NCI-H748 (cell line): ENCODE results near the gene SCFD1.

ENCODE experiments used
- DNase-seq: peaks from one replicate; lab custom pipeline; 2025; ENCODE audit not compliant: unreplicated experiment; lab: John Stamatoyannopoulos, UW

Gene SCFD1

DNA sequence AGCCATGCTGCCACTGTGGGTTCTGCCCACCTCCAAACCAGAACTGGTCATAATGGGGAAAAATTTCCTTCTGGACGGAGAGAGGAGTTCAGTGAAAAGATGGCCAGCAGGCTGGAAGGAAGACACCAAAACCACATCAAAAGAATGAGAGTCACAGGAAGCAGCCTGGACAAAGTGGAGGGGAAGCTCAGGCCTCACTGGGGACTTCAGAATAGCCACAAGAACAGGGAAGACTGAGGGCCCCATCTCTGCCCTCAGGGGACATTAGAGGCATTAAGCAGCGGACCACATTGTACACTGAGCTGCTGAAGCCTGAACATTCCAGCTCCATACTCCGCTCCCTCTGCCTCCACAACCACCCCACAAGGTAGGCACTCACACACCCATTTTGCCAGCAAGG lies 132.7 kb downstream of the SCFD1 start:
- DNase-seq, result no peak

DNA sequence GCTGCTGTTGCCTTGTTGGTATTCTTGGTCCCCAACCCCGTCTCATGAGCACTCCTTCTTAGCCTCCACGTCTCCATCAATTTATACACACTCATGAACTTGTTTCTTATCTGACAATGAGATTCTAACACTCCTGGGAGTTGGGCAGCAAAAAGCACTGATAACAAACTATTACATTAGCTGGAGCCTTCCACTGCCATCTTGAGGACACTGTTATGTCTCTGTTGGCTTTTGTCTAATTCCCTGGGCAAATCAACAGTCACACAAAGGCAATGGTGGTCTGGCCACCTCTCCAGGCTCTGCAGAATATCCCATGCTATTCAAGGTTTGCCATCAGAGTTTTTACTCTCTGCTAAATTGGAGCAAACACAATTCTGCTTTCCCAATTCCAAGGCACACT lies 134.5 kb downstream of the SCFD1 start:
- no peak for DNase-seq

DNA sequence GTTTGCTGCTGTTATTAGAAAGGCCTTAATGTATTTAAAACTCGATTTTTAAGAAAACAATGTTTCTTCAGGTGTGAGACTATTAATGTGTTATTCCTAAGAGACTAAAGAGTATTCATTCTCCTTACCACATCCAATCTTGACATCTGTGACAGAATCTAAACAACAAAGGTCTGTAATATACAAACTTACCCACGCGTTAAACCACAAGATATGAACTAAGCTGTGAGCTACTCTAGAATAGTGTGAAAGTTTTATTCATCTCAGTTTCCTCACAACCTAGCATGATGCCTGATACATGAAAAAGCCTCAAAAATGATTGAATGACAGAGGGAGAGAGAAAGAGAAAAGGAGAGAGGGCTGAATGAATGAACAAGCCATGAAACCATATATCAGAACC lies 135.0 kb downstream of the SCFD1 start:
- DNase-seq, result no peak

DNA sequence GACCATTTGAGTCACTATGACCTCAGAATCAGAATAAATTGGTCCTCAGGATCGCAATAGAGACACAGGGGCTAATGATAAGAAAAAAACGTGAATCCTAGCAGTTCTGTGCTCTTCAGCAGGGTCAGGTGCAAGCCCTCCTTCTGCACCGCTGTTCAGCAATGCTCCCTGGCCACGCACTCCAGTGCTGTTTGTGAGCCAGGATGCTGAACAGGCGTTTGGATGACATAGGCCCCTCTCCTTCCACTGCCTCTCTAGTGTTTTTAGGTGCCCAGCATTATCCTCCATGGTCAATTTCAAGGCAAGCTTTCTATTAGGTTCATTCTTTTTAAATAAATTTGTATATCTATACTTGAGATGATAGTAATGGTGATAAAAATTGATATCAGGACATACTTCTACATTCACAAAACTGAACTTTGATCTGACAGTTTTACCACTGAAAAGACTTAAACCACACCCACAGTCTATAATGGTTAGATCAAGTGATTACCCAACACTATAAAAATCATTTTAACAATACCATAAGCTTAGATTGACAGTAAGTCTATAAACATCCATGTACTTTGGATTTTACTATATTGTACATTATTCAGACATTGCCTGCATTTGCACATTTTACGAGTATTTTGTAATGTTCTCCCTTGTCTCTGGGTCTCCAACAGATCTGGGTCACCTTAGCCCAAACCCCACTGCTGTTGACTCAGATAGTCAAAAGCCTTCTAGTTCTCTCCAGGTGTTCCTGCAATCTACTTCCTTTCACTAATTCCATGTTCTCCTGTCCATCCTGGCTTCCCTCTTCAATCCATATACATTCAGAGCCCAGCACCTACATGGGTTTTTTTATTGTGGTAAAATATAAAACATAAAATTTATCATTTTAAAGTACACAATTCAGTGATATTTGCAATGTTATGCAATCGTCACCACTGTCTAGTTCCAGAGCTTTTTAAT lies 137.3 kb downstream of the SCFD1 start:
- DNase-seq, result no peak

DNA sequence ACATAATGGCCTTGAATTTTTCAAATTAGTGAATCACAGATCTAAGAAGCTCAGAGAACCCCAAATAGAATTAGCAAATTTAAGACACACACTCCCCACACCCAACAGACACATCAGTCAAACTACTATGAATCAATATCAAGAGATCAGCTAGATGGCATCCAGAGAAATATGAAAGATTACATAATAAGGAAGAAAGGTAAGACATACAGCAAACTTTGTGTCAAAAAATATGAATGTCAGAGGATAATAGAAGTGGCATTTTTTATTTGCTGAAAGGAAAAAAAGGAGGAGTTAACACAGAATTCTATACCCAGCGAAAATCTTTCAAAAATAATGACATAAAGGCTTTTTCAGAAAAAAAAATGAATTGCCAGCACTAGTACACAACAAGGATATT lies 141.8 kb downstream of the SCFD1 start:
- DNase-seq, result no peak

DNA sequence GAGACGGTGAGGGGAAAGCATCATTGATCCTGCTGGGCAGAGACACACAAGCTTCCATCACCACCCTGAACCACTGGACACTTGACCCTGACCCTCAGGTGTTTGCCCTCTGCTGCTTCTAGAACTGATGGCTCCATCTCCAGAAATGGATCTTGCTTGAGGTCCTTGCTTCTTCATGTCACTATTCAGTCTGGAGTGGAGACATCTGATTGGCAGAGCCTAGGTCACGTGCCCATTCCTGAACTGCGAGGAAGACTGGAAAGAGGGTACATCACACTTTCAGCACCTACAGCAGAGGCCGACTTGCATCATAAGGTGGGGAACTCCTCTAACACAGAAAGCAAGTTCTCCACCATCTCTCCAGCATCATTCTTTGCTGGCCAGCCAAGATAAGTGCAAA lies 145.5 kb downstream of the SCFD1 start:
- DNase-seq, result no peak

DNA sequence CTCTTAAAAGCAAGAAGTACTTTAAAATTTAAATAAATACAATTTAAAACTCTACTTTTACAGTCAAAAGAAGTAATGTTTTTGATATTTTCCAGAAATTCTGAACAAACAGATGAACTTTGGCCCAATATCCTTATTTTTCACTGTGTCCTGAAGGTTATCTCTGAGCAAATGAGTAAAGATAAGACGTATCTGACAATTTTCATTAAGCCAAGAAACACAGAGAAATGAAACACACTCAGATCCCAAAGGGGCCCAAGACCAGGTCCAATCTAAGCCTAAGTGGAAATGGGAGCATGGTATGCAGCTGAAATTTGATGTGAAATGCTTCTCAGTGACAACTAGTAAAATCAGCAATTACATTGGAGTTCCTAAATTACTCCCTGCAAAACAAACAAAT lies 146.7 kb downstream of the SCFD1 start:
- DNase-seq, result no peak

DNA sequence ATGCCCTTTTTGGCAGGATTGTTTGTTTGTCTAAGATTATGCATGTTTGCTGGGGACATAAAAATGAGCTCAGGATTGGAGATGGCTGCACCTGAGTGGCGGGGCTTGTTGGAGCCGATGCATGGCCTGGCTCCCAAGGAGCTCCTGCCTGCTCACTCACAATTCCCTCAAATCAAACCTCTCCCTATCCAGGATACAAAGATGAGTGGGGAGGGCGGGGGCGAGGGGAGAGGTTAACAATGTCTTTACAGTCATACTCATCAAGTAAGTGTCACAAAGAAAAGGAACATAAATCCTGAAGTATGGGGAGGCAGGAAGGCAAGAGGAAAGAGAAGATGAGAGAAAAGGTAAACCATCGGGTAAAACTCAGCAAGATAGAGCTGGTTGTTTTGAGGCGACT lies 148.3 kb downstream of the SCFD1 start:
- DNase-seq, result no peak

DNA sequence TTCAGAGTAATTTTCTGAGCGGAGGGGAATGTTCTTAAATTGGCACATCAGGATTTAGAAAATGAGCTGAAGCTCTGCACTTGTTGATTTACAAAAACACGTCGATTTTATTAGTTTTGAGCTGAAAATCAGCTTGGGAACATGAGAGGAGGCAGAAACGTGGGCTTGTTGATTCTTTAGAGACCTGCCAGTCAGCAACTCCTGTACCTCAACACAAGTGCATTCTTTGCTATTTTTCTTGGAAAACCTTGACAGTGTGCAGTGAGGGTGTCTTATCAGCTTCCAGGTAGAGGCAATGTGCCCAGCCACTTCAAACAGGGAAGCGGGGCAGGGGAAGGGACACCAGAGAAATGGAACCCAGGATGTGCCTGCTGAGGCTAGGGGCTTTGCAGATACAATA lies 149.5 kb downstream of the SCFD1 start:
- DNase-seq, result no peak

DNA sequence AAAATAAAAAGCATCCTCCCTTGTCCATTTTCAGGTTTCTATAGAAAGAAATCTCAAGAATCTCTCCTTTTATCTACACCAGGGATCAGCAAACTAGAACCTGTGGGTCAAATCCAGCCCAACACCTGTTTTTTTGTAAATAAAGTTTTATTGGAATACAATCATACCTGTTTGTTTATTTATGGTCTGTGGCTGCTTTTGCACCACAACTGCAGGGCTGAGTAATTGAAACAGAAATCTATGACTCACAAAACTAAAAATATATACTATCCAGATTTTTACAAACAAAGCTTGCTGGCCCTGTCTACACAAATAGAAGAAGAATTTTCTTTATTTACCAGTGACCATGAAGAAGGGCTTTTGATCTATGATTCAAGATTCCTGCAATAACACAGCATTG lies 157.1 kb downstream of the SCFD1 start:
- no peak for DNase-seq
